K562 (cell line): ENCODE data around the gene OR2V2. TPM values are rescaled to one million over a fixed set of nuclear protein-coding genes. Genes with fewer than 3 reads are reported as not detected.
A peak's percentile ranks its signal among the peaks of the same experiment; 100 is the strongest.

Experiments used
- FOXA1 ChIP-seq: fragments of 450-650 bp; IDR thresholded peaks from 2 replicates; pipeline ENCODE4 v1.6.1; 2016; ENCODE audit warnings: mild to moderate bottlenecking, borderline replicate concordance
- FOXA3 ChIP-seq, 2 experiments: fragments of 450-650 bp in 1 of 2; sonication (generic) in 1 of 2; formaldehyde crosslinking; IDR thresholded peaks in 1 of 2; conservative IDR thresholded peaks in 1 of 2; 2 replicates each; pipeline versions ENCODE4 v1.4.0 to v1.8.0; 2020 to 2022; ENCODE audit warnings: mild to moderate bottlenecking in 2 of 2, missing genetic modification reagents in 1 of 2
- GABPB1 ChIP-seq: sonication (generic); formaldehyde crosslinking; IDR thresholded peaks from 2 replicates; pipeline ENCODE4 v1.8.0; 2022; ENCODE audit warnings: mild to moderate bottlenecking, missing genetic modification reagents
- HDAC1 ChIP-seq, 2 experiments: fragments of 450-650 bp; IDR thresholded peaks; 2 replicates each; pipeline ENCODE4 v1.6.1; 2016 to 2017; ENCODE audit warnings: inconsistent platforms in 1 of 2, mild to moderate bottlenecking in 1 of 2, moderate library complexity in 1 of 2
- HDAC6 ChIP-seq: IDR thresholded peaks from 2 replicates; pipeline ENCODE4 v1.6.1; 2012; ENCODE audit warnings: low read depth, mild to moderate bottlenecking, control low read depth, inconsistent platforms, low read length, moderate library complexity
- HNRNPH1 ChIP-seq: fragments of 200-400 bp; formaldehyde crosslinking; optimal IDR thresholded peaks from 2 replicates; pipeline ENCODE3; 2017; ENCODE audit warnings: low read depth, mild to moderate bottlenecking, low read length, moderate library complexity
- HNRNPK ChIP-seq: fragments of 200-400 bp; formaldehyde crosslinking; IDR thresholded peaks from one replicate; pipeline ENCODE4 v1.6.1; 2018; ENCODE audit warnings: mild to moderate bottlenecking, low read depth, low read length; ENCODE audit not compliant: poor library complexity, severe bottlenecking
- KLF10 ChIP-seq: fragments of 250-450 bp; sonication (Bioruptor Pico); IDR thresholded peaks from 2 replicates; pipeline ENCODE4 v1.6.1; 2021; ENCODE audit warnings: matching md5 sums
- KLF6 ChIP-seq: fragments of 250-450 bp; sonication (Bioruptor Pico); IDR thresholded peaks from 2 replicates; pipeline ENCODE4 v1.4.0; 2020; ENCODE audit warnings: mild to moderate bottlenecking, moderate library complexity, borderline replicate concordance
- MAZ ChIP-seq, 2 experiments: fragments of 450-650 bp in 1 of 2; sonication (generic) in 1 of 2; formaldehyde crosslinking; IDR thresholded peaks in 1 of 2; conservative IDR thresholded peaks in 1 of 2; 2 replicates each; pipeline versions ENCODE4 v1.4.0 to v1.5.0; 2020; ENCODE audit warnings: mild to moderate bottlenecking in 1 of 2, missing genetic modification reagents in 1 of 2
- NFRKB ChIP-seq: fragments of 450-650 bp; IDR thresholded peaks from 2 replicates; pipeline ENCODE4 v1.6.1; 2016; ENCODE audit warnings: low read depth
- NFXL1 ChIP-seq: fragments of 450-650 bp; formaldehyde crosslinking; IDR thresholded peaks from 2 replicates; pipeline ENCODE4 v1.4.0; 2021; ENCODE audit warnings: mild to moderate bottlenecking
- NONO ChIP-seq, 2 experiments: fragments of 200-400 bp in 1 of 2; fragments of 450-650 bp in 1 of 2; formaldehyde crosslinking in 1 of 2; IDR thresholded peaks; 2 replicates each; pipeline ENCODE4 v1.6.1; 2017; ENCODE audit warnings: low read depth in 2 of 2, mild to moderate bottlenecking in 2 of 2, moderate library complexity in 2 of 2, low read length in 1 of 2
- POLR2G ChIP-seq: fragments of 200-400 bp; formaldehyde crosslinking; IDR thresholded peaks from 2 replicates; pipeline ENCODE4 v1.6.1; 2017; ENCODE audit warnings: low read depth, mild to moderate bottlenecking, antibody characterized with exemption, low read length, moderate library complexity
- PTBP1 ChIP-seq: fragments of 200-400 bp; formaldehyde crosslinking; IDR thresholded peaks from 2 replicates; pipeline ENCODE4 v1.6.1; 2017; ENCODE audit warnings: low read depth, low read length
- SMAD3 ChIP-seq: fragments of 450-650 bp; formaldehyde crosslinking; conservative IDR thresholded peaks from 2 replicates; pipeline ENCODE4 v1.4.0; 2020; ENCODE audit warnings: mild to moderate bottlenecking
- SRSF3 ChIP-seq: fragments of 200-400 bp; formaldehyde crosslinking; IDR thresholded peaks from 2 replicates; pipeline ENCODE4 v1.6.1; 2016; ENCODE audit warnings: mild to moderate bottlenecking, low read length, moderate library complexity; ENCODE audit not compliant: insufficient read depth
- ZBTB1 ChIP-seq: sonication (generic); formaldehyde crosslinking; IDR thresholded peaks from 2 replicates; pipeline ENCODE4 v1.8.1; 2023; ENCODE audit warnings: missing genetic modification reagents, low read depth, mild to moderate bottlenecking, borderline replicate concordance
- polyA plus RNA-seq, 8 experiments: library from polyadenylated mRNA; depleted of rRNA in 4 of 8; stranded (reverse) in 5 of 8; unstranded in 3 of 8; fragments of >200 nt; fragmentation: Nextera tagmentation in 2 of 8; fragmentation: Illumina TruSeq in 1 of 8; extraction: Ambion mirVana in 2 of 8; extraction: Trizol in 1 of 8; gene quantifications; 2 replicates each; pipeline versions ENCODE4 v1.2.1 to v1.2.3, GENCODE V29; 2011 to 2014; ENCODE audit warnings: inconsistent platforms in 1 of 8, missing spikeins in 1 of 8
- total RNA-seq, 7 experiments: library from RNA; depleted of rRNA in 6 of 7; stranded (reverse); fragments of >200 nt in 6 of 7; fragmentation: Illumina TruSeq in 2 of 7; extraction: Trizol in 2 of 7; gene quantifications; 2 replicates each; pipeline versions ENCODE4 v1.2.1 to v1.2.3, GENCODE V29; 2011 to 2021; ENCODE audit warnings: low replicate concordance in 1 of 7
- TF ChIP-seq, protein P1 (sequence below): IDR thresholded peaks from 2 replicates; pipeline ENCODE4 v1.6.1; 2012; ENCODE audit warnings: low read depth, low read length, improper control_type of control experiment, borderline replicate concordance
- TF ChIP-seq, protein P2 (sequence below): fragments of 250-450 bp; sonication (Bioruptor Pico); IDR thresholded peaks from 2 replicates; pipeline ENCODE4 v1.5.0; 2021; ENCODE audit warnings: mild to moderate bottlenecking, moderate library complexity
- TF ChIP-seq, protein P3 (sequence below): fragments of 450-650 bp; IDR thresholded peaks from 2 replicates; pipeline ENCODE4 v1.6.1; 2017; ENCODE audit warnings: mild to moderate bottlenecking, moderate library complexity

The OR2V2 gene
- total and polyA plus RNA-seq, 9 of the 15 experiments (the other 6 are each of a cell fraction or from before 2014, with no cell fraction given) = 0.01 TPM; not detected in 8

DNA sequence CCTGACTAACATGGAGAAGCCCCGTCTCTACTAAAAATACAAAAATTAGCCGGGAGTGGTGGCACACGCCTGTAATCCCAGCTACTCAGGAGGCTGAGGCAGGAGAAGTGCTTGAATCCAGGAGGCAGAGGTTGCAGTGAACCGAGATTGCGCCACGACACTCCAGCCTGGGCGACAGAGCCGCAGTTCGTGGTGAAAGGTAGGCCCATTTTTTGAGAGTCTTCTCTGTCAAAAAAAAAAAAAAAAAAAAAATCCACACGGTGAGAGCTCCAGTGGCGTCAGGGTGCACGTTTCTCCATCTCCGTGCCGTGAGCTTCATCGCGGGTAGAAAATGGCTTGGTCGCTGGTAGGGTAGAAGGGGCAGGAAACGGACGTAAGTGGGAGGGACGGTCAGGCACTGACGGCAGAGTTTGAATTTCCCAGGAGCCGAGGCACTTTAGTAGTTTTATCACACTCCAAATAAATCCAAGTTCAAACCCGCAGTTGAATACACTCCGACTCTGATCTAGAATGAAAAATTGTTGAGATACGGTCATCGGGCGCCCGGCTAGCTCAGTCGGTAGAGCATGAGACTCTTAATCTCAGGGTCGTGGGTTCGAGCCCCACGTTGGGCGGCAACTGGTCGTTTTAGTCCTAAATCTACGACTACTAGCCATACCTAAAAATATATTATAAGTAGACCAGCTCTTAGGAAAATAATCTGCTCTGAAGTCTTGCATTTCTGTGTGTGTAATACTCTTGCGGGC is 60.0 kb downstream of the OR2V2 start (continued):
- TF ChIP-seq HDAC1 (IDR thresholded peaks at IDR 0.05) = peak in 1 of 2 experiments; percentile 46; a peak in 3 of 4 replicates
- TF ChIP-seq, protein P1, sequence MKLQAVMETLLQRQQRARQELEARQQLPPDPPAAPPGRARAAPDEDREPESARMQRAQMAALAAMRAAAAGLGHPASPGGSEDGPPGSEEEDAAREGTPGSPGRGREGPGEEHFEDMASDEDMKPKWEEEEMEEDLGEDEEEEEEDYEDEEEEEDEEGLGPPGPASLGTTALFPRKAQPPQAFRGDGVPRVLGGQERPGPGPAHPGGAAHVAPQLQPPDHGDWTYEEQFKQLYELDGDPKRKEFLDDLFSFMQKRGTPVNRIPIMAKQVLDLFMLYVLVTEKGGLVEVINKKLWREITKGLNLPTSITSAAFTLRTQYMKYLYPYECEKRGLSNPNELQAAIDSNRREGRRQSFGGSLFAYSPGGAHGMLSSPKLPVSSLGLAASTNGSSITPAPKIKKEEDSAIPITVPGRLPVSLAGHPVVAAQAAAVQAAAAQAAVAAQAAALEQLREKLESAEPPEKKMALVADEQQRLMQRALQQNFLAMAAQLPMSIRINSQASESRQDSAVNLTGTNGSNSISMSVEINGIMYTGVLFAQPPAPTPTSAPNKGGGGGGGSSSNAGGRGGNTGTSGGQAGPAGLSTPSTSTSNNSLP = peak; percentile 86
- no peak for TF ChIP-seq FOXA1
- TF ChIP-seq POLR2G = 0 out of 2 replicates have a peak, but pooled peaks have one; percentile 29
- TF ChIP-seq, protein P2, sequence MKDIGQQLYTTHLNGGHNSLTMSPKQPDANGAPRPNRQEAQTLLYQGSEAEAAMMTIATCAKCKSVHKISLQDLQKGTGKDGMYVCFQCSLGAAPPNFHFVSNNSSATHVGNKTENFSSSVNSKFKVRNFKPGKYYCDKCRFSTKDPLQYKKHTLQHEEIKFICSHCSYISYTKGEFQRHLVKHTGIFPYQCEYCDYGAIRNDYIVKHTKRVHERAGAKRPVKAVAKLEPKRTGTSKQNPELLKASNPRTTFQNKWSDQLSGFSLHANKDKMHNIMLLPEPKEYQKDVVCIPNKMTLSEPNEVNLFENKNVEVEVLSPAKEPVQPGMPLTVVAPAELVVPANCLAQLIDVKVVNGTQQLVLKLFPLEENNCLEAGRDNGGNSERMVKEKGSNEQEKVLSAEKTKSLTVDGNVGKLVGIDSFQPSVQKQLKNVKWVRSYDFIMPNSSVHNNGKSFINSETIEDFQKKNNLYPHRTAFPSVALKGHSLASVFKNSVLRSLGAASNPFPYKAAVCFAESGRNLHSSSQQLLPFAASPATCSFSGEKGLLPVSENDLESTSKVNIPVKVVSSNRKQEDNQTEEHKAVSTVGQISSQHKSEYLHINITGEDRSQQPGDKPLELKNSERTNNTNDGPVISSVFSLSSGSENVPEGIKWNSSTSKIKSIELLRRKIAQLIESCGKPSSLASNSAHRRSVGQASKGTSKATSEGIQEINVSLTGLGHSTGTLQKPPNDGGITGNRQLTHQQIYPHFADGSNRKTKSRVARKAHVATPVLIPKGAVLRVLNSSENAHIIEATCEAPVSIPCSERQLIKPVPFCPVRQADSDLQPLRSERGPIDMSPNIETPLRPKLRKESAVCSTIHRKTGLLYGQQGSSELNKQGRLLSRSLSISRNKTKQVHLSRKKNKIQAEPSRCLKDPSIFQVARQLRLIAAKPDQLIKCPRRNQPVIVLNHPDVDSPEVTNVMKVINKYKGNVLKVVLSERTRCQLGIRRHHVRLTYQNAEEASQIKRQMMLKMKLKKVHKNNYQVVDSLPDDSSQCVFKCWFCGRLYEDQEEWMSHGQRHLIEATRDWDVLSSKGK = no peak
- no peak for TF ChIP-seq PTBP1
- 0 out of 2 replicates have a peak, but pooled peaks have one; percentile 18 for TF ChIP-seq SMAD3 (CRISPR knock-in tag)
- TF ChIP-seq NFRKB = 0 out of 2 replicates have a peak, but pooled peaks have one; percentile 32
- TF ChIP-seq NFXL1 = 0 out of 2 replicates have a peak, but pooled peaks have one; percentile 27
- TF ChIP-seq FOXA3 (CRISPR knock-in tag; conservative IDR thresholded peaks at IDR 0.05 in 1 of 2, IDR thresholded peaks at IDR 0.05 in 1 of 2) = no peak
- TF ChIP-seq HNRNPK = no peak
- no peak for TF ChIP-seq KLF10
- TF ChIP-seq HDAC6 = no peak
- TF ChIP-seq NONO (IDR thresholded peaks at IDR 0.05; ENCODE audit: low read depth in 2 of 2, low read length in 1 of 2) = no peak
- 0 out of 2 replicates have a peak, but pooled peaks have one; percentile 2 for TF ChIP-seq GABPB1 (CRISPR knock-in tag)
- TF ChIP-seq, protein P3, sequence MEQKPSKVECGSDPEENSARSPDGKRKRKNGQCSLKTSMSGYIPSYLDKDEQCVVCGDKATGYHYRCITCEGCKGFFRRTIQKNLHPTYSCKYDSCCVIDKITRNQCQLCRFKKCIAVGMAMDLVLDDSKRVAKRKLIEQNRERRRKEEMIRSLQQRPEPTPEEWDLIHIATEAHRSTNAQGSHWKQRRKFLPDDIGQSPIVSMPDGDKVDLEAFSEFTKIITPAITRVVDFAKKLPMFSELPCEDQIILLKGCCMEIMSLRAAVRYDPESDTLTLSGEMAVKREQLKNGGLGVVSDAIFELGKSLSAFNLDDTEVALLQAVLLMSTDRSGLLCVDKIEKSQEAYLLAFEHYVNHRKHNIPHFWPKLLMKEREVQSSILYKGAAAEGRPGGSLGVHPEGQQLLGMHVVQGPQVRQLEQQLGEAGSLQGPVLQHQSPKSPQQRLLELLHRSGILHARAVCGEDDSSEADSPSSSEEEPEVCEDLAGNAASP = no peak
- TF ChIP-seq HNRNPH1 = no peak
- TF ChIP-seq SRSF3 = no peak
- TF ChIP-seq MAZ (CRISPR knock-in tag; conservative IDR thresholded peaks at IDR 0.05 in 1 of 2, IDR thresholded peaks at IDR 0.05 in 1 of 2) = no peak; a peak in 2 of 4 replicates
- TF ChIP-seq KLF6 = no peak; the same call in 1 of the 2 replicates
- TF ChIP-seq ZBTB1 = no peak
